ENCODE results near the gene CLEC16A. TPM values are rescaled to one million over a fixed set of nuclear protein-coding genes. Genes with fewer than 3 reads are reported as not detected.
A peak's percentile ranks its signal among the peaks of the same experiment; 100 is the strongest.

CLEC16A gene
- total and polyA plus RNA-seq, 4 donors = 14.3 to 44.4 (median 26.4) TPM

DNA sequence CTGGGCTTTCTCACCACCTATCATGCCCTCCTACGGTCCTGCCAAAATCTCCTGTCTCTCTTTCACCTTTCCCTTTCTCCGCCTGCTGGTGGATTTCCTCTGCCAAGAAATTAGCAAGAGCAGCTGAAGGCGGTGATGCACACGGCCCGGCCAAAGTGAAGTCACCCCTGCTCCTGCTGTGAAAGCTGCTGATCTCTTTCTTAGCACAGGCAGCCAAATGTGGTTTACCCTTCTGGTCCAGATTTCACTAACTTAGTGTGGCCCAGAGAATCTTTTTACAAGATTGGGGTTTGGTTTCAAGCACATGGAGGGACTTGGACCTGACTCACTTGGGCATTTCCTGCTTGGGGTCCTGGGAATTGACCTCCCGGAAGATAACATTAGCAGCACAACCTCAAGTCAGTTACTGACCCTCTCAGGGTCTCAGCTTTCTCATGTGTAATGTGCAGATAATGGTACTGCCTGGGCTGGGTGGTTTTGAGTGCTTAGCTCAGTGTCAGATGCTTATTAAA, 155.9 kb downstream of the CLEC16A start:
- Histone ChIP-seq H3K4me1 (ENCODE audit: control insufficient read depth in 5 of 5, insufficient read depth in 5 of 5, low read length in 5 of 5) (peaks cover 15 to 77% (median 60%) of the 10 kb centered on the region in 5 donors), H3K27me3 (ENCODE audit: control insufficient read depth in 3 of 3, insufficient read depth in 3 of 3, low read length in 2 of 3) (no peaks in the 10 kb centered on the region), H3K9ac (ENCODE audit: insufficient read depth in 1 of 2, low read length in 2 of 2) (peak overlapping the region in 1 of 2 donors; percentile 43), H3K27ac (ENCODE audit: low read depth in 1 of 2, low read length in 1 of 2) (peak overlapping the region; percentile 13 to 17), H3K4me3 (no peak overlapping the region), H3K9me3 (ENCODE audit: control insufficient read depth in 4 of 4, insufficient read depth in 3 of 4, low read length in 3 of 4) (no peaks in the 10 kb centered on the region), H3K36me3 (ENCODE audit: control insufficient read depth in 4 of 4, insufficient read depth in 4 of 4, low read length in 4 of 4) (peaks cover 0 to 4% (median 0%) of the 10 kb centered on the region in 4 donors)
- DNase-seq (peak; percentile 68 to 90 (median 84)), ATAC-seq (ENCODE audit: insufficient read depth, low FRiP score) (no peak)
- 72 to 82% methylated on average over 6 of the region's 6 CpGs for WGBS, 2 donors
- TF ChIP-seq, protein P1, sequence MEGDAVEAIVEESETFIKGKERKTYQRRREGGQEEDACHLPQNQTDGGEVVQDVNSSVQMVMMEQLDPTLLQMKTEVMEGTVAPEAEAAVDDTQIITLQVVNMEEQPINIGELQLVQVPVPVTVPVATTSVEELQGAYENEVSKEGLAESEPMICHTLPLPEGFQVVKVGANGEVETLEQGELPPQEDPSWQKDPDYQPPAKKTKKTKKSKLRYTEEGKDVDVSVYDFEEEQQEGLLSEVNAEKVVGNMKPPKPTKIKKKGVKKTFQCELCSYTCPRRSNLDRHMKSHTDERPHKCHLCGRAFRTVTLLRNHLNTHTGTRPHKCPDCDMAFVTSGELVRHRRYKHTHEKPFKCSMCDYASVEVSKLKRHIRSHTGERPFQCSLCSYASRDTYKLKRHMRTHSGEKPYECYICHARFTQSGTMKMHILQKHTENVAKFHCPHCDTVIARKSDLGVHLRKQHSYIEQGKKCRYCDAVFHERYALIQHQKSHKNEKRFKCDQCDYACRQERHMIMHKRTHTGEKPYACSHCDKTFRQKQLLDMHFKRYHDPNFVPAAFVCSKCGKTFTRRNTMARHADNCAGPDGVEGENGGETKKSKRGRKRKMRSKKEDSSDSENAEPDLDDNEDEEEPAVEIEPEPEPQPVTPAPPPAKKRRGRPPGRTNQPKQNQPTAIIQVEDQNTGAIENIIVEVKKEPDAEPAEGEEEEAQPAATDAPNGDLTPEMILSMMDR (IDR thresholded peaks at IDR 0.05; ENCODE audit: control extremely low read depth, extremely low read depth) = no peak

DNA sequence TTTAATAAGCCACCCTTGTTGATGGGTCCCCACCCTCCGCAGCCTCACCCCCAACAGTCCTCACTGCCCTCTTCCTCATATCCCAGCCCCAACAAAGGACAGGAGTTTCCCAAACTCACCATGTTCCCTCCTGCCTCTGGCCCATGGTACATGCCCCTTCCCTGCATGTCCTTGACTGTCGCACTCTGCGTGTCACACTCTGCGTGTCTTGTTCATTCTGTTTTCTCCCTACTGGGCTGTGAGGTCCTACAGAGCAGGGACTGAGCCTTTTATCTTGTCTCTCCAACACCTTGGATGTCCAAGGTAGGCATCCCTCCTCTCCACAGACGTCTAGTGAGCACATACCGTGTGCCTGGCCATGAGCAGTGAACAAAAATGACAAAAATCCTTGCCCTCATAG, 156.9 kb downstream of the CLEC16A start:
- H3K27ac ChIP-seq (ENCODE audit: low read depth in 1 of 2, low read length in 1 of 2) = no peak overlapping the region
- TF ChIP-seq, protein P1 (IDR thresholded peaks at IDR 0.05; ENCODE audit: control extremely low read depth, extremely low read depth) = no peak
- no peaks in the 10 kb centered on the region for H3K9me3 ChIP-seq (ENCODE audit: control insufficient read depth in 4 of 4, insufficient read depth in 3 of 4, low read length in 3 of 4)
- no peak for ATAC-seq (ENCODE audit: insufficient read depth, low FRiP score)
- peaks cover 18 to 86% (median 62%) of the 10 kb centered on the region in 5 donors for H3K4me1 ChIP-seq (ENCODE audit: control insufficient read depth in 5 of 5, insufficient read depth in 5 of 5, low read length in 5 of 5)
- H3K36me3 ChIP-seq (ENCODE audit: control insufficient read depth in 4 of 4, insufficient read depth in 4 of 4, low read length in 4 of 4) = peaks cover 0 to 4% (median 0%) of the 10 kb centered on the region in 4 donors
- H3K9ac ChIP-seq (ENCODE audit: insufficient read depth in 1 of 2, low read length in 2 of 2) = peak overlapping the region in 1 of 2 donors; percentile 59
- DNase-seq = no peak
- WGBS, 2 donors = 94 to 97% methylated on average over 6 of the region's 6 CpGs
- H3K4me3 ChIP-seq = no peak overlapping the region
- H3K27me3 ChIP-seq (ENCODE audit: control insufficient read depth in 3 of 3, insufficient read depth in 3 of 3, low read length in 2 of 3) = no peaks in the 10 kb centered on the region

DNA sequence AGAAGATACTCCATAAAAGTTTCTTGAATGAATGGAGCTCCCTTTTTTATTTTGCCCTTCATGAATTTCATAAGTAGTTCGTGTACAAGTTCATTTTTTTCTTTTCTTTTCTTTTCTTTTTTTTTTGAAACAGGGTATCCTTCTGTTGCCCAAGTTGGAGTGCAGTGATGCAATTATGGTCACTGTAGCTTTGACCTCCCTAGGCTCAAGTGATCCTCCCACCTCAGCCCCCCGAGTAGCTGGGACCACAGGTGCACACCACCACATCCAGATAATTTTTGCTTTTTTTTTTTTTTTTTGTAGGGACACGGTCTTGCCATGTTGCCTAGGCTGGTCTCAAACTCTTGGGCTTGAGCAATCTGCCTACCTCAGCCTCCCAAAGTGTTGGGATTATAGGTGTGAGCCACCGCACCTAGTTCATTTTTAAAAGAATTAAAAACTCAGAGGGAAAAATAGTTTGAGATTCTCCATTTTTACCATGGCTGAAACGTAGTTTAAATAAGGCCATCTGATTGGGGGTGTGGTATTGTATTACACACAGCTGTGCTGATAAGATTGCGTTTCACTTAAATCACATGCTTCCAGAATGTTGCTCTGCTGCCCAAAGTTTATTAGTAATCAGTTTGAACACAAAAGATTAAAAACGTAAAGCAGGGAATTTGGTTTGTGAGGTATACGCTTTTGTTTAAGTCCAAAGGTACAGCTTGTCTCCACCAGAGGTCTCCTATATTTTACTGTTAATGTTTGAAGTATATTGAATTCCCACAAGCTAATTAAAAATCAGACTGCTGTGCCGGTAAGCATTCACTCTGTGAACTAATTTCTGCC, 157.5 kb downstream of the CLEC16A start:
- TF ChIP-seq, protein P1 (IDR thresholded peaks at IDR 0.05; ENCODE audit: control extremely low read depth, extremely low read depth) = no peak
- WGBS, 2 donors = 61 to 78% methylated on average over 9 of the region's 9 CpGs

More for the DNA sequence above, 157.5 kb downstream of the CLEC16A start:
- Histone ChIP-seq H3K4me1 (ENCODE audit: control insufficient read depth in 5 of 5, insufficient read depth in 5 of 5, low read length in 5 of 5) (peaks cover 21 to 91% (median 66%) of the 10 kb centered on the region in 5 donors), H3K9ac (ENCODE audit: insufficient read depth in 1 of 2, low read length in 2 of 2) (peak overlapping the region in 1 of 2 donors; percentile 72), H3K27ac (ENCODE audit: low read depth in 1 of 2, low read length in 1 of 2) (peak overlapping the region in 1 of 2 donors; percentile 7), H3K4me3 (no peak overlapping the region), H3K36me3 (ENCODE audit: control insufficient read depth in 4 of 4, insufficient read depth in 4 of 4, low read length in 4 of 4) (peaks cover 0 to 4% (median 0%) of the 10 kb centered on the region in 4 donors), H3K27me3 (ENCODE audit: control insufficient read depth in 3 of 3, insufficient read depth in 3 of 3, low read length in 2 of 3) (no peaks in the 10 kb centered on the region), H3K9me3 (ENCODE audit: control insufficient read depth in 4 of 4, insufficient read depth in 3 of 4, low read length in 3 of 4) (no peaks in the 10 kb centered on the region)
- ATAC-seq (ENCODE audit: insufficient read depth, low FRiP score) = no peak
- peak in 2 of 3 donors; percentile 75 to 86 for DNase-seq

Measured in lung (tissue), 12 donors.